Measurements from ENCODE around the gene AASDHPPT.

Gene AASDHPPT

DNA sequence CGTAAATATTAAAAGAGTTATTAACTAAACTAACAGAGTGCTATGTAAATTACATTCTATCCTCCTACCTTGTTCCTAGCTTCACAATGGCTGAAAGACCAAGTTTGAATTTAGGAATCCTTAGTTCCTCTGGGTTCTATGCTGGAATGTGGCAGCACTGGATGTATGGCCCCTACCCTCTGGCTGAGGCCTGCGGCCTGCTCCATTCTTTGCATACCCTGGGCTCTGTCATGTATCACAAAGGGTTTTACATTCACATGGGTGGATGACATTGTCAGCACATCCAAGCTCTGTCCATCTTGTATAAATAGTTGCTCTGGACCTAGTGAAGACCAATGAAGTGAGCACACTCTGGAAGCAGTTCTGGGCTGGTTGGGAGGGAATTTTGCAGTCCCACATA is 54.5 kb downstream of the AASDHPPT start:
- Histone ChIP-seq H3K4me3 (ENCODE audit: low read length) (no peak overlapping the region), H3K9me3 (replicated peaks; ENCODE audit: low read length) (no peaks in the 10 kb centered on the region), H3K9ac (ENCODE audit: low read depth, low read length) (no peak overlapping the region), H3K27me3 (ENCODE audit: control insufficient read depth, insufficient read depth, low read length) (peaks cover 27% of the 10 kb centered on the region), H3K36me3 (ENCODE audit: insufficient read depth, low read length) (no peaks in the 10 kb centered on the region), H3K4me2 (ENCODE audit: low read length) (no peak overlapping the region), H3K4me1 (ENCODE audit: control insufficient read depth, insufficient read depth, low read length) (peaks cover 2% of the 10 kb centered on the region)

GRCh38 chr11:106132582-106133354 is 55.3 kb downstream of the AASDHPPT start:
- Histone ChIP-seq H3K27me3 (ENCODE audit: control insufficient read depth, insufficient read depth, low read length) (peaks cover 22% of the 10 kb centered on the region), H3K36me3 (ENCODE audit: insufficient read depth, low read length) (no peaks in the 10 kb centered on the region), H3K9me3 (replicated peaks; ENCODE audit: low read length) (no peaks in the 10 kb centered on the region), H3K9ac (ENCODE audit: low read depth, low read length) (no peak overlapping the region), H3K4me2 (ENCODE audit: low read length) (no peak overlapping the region), H3K4me3 (ENCODE audit: low read length) (no peak overlapping the region), H3K4me1 (ENCODE audit: control insufficient read depth, insufficient read depth, low read length) (peaks cover 2% of the 10 kb centered on the region)

DNA sequence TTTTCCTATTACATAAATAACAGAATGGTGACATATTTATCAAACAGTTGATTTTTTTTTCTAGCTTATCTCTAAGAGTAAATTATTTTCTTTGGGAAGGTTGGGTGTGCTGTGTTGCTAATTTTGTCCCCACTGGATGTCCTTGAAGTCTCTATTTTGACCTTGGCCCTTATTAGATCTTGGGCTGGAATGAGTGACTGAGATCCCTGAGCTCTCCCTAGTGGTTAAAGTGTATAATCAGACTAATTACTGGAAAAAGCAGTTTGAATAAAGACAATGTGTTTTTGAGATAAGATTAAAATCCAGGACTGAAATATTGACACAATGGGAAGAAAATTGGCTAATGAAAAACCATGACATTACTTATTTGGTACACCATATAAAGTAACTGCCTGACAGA is 56.1 kb downstream of the AASDHPPT start:
- Histone ChIP-seq H3K4me1 (ENCODE audit: control insufficient read depth, insufficient read depth, low read length) (peaks cover 2% of the 10 kb centered on the region), H3K36me3 (ENCODE audit: insufficient read depth, low read length) (no peaks in the 10 kb centered on the region), H3K9me3 (replicated peaks; ENCODE audit: low read length) (no peaks in the 10 kb centered on the region), H3K4me2 (ENCODE audit: low read length) (no peak overlapping the region), H3K27me3 (ENCODE audit: control insufficient read depth, insufficient read depth, low read length) (peaks cover 16% of the 10 kb centered on the region), H3K9ac (ENCODE audit: low read depth, low read length) (no peak overlapping the region), H3K4me3 (ENCODE audit: low read length) (no peak overlapping the region)

DNA sequence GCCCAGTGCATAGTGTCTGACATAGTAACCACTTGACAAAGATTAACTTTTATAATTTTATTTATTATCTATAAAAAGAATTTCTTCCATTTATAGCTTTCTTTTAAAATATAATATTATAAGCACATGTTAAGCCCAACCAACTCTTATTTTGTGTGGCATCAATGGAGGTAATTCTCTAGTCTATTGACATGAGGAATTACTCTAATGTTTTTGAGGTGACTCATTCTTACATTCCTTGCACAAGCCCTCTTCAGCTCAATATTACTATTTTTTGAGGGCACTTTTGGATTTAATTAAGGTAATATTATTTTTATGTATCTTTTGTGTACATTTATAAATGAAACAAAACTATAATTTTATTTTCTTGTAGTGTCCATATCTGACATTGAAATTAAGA is 59.6 kb downstream of the AASDHPPT start:
- Histone ChIP-seq H3K36me3 (ENCODE audit: insufficient read depth, low read length) (no peaks in the 10 kb centered on the region), H3K9me3 (replicated peaks; ENCODE audit: low read length) (no peaks in the 10 kb centered on the region), H3K9ac (ENCODE audit: low read depth, low read length) (no peak overlapping the region), H3K27me3 (ENCODE audit: control insufficient read depth, insufficient read depth, low read length) (peaks cover 4% of the 10 kb centered on the region), H3K4me3 (ENCODE audit: low read length) (no peak overlapping the region), H3K4me2 (ENCODE audit: low read length) (no peak overlapping the region), H3K4me1 (ENCODE audit: control insufficient read depth, insufficient read depth, low read length) (peaks cover 2% of the 10 kb centered on the region)

GRCh38 chr11:106137758-106138157 is 60.3 kb downstream of the AASDHPPT start:
- H3K4me2 ChIP-seq (ENCODE audit: low read length): no peak overlapping the region
- no peaks in the 10 kb centered on the region for H3K9me3 ChIP-seq (replicated peaks; ENCODE audit: low read length)
- H3K9ac ChIP-seq (ENCODE audit: low read depth, low read length): no peak overlapping the region
- peaks cover 4% of the 10 kb centered on the region for H3K27me3 ChIP-seq (ENCODE audit: control insufficient read depth, insufficient read depth, low read length)
- H3K36me3 ChIP-seq (ENCODE audit: insufficient read depth, low read length): no peaks in the 10 kb centered on the region
- H3K4me3 ChIP-seq (ENCODE audit: low read length): no peak overlapping the region
- peaks cover 2% of the 10 kb centered on the region for H3K4me1 ChIP-seq (ENCODE audit: control insufficient read depth, insufficient read depth, low read length)

All from skeletal muscle satellite cell (primary cell).